ENCODE data around the gene ROR2. TPM values are rescaled to one million over a fixed set of nuclear protein-coding genes. Genes with fewer than 3 reads are reported as not detected.

Gene ROR2
- total RNA-seq, 4 donors from 2014 or later: 0.19 to 1.7 (median 0.38) TPM

DNA sequence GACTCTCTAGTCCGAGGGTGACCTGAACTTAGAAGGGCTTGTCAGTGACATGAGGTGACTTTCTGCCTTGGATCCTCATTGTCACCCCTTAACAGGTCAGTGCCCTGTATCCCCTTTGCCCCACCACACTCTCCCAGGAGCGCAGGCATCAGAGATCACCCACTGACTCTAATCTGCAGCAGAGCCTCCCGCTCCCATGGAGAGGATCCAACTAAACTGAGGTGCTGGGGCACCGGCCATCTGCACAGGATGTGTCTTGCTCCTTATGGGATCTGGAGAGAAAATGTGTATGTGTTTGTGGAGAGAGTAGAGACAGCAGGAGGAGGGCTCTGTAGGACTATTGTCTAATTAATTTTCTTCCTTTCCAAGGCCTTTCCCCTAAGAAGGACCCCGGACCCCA is 213.7 kb downstream of the ROR2 start:
- TF ChIP-seq, protein P1, sequence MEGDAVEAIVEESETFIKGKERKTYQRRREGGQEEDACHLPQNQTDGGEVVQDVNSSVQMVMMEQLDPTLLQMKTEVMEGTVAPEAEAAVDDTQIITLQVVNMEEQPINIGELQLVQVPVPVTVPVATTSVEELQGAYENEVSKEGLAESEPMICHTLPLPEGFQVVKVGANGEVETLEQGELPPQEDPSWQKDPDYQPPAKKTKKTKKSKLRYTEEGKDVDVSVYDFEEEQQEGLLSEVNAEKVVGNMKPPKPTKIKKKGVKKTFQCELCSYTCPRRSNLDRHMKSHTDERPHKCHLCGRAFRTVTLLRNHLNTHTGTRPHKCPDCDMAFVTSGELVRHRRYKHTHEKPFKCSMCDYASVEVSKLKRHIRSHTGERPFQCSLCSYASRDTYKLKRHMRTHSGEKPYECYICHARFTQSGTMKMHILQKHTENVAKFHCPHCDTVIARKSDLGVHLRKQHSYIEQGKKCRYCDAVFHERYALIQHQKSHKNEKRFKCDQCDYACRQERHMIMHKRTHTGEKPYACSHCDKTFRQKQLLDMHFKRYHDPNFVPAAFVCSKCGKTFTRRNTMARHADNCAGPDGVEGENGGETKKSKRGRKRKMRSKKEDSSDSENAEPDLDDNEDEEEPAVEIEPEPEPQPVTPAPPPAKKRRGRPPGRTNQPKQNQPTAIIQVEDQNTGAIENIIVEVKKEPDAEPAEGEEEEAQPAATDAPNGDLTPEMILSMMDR (IDR thresholded peaks at IDR 0.05; ENCODE audit: low read depth): no peak

DNA sequence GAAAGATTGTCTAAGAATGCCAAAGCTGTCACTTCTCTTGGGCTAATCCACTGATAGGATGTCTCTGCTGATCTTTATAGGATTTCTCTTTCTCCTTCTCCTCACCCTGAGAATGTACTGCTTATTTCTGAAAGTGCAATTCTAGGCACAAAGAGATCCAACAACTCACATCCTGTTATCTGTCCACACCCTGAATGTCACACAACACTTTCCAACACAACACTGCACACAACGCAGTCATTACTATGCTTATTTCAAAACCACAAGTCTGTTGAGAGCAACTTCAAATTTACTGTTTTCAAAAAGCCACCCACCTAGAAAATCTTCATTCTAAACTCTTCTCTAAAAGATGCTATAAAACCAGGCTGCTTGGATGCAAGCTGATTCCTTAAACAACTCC is 215.0 kb downstream of the ROR2 start:
- TF ChIP-seq, protein P1 (IDR thresholded peaks at IDR 0.05; ENCODE audit: low read depth): no peak

DNA sequence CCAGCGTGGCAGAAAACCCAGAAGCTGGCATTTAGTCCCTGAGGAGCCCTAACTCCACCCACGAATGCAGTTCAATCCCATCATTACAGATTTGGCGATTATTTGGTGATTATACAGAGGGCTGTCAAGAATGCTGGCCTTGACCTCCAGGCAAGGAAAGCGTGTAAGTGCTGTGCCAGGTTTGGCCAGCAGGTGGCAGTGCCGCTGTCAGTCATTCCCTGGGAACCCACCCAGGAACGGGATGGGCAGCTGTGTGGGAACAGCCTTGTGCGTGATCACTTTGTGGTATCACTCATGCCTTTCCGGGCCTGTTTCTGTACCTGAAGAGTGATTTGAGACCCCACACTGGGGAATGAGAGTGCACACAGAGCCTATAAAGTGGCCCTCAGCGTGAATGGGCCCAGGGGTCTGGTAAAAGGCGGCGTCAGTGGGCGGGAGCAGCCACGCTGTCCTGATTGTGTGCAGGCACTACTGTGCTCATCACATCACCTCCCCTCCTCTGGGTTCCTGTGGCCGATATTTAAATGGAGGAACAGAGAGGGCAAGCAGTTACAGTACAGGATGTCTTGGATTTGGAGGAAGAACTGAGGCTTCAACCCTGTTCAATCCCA is 215.6 kb downstream of the ROR2 start:
- TF ChIP-seq, protein P1 (IDR thresholded peaks at IDR 0.05; ENCODE audit: low read depth): no peak

DNA sequence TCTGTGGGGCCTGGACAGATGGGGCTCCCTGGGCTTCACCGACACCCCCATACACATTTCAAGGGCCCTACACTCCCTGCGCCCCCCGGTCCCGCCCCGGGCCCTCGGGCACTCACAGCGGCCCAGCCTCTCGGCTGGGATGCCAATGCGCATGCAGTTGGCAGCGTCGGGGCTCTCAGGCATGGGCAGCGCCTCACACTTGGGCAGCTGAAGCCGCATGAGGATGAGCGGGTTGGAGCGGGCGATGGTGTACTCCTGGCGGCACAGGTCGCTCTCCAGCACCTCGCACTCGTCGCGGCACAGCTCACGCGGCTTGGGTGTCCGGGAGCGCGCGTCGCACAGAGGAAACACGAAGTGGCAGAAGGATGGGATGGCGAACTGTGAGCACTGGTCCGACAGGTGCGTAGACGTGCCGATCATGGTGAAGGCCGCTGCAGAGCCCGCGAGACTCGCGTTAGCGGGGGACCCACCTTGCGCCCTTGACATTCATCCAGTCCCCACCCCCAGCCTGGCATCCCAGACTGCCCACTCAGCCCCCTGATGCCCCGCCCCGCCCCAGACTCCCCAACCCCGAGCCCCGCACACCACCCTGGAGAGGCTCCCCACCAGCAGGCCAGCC is 216.9 kb downstream of the ROR2 start:
- TF ChIP-seq, protein P1 (IDR thresholded peaks at IDR 0.05; ENCODE audit: low read depth): no peak

DNA sequence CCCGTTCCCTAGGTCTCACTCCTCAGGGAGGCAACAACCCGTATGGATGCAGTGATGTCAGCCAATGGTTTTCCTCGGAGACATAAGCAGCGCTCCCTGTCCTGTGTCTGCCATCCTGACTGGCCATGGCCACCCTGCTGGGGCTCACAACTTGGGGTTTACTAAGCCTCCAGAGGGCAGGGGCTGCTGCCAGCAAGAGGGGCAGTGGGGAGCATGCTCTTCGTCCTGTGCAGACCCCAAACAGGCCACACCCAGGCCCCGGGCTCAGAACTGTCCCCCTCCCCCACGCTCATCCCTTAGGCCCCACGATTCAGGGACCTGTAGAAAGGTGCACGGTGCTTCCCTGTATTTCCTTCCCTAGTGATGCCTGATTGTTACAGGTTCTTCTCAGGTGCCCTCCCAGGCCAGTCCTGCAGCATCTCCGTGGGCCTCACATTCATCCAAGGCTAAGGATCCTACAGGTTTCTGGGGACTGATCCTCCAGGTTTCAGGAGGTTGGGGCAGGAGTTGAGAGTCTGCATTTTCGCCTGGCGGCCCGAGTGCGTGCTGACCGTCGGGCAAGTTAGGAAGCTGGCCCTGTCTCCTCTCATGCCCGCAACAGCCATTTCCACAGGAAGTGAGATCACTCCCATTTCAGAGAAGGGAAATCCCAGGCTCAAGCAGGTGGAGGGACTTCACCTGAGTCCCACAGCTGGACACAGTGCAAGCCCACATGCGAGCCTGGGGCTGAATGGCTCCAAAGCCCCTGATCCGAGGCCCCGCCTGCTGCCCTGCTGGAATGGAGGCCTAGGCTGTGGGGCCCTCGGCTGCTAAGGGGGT is 217.6 kb downstream of the ROR2 start:
- TF ChIP-seq, protein P1 (IDR thresholded peaks at IDR 0.05; ENCODE audit: low read depth): no peak

DNA sequence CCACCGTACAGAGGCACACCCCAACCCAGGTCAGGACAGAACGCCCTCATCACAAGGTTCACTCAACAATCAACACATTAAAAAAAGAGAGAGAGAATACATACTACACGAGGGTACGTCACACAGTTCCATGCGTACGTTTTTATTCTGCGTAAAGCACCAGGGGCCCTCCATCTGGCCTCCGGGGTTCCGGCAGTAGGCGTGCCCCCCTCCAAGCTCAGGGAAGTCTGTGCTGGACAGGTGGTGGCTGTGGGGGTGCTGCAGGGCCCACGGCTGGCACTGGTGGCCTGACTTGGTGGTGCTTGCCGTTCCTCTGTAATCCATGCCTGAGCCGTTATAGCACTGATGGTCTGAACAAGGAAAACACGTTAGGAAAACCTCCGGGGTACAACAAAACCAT is 219.2 kb downstream of the ROR2 start:
- TF ChIP-seq, protein P1 (IDR thresholded peaks at IDR 0.05; ENCODE audit: low read depth): no peak

DNA sequence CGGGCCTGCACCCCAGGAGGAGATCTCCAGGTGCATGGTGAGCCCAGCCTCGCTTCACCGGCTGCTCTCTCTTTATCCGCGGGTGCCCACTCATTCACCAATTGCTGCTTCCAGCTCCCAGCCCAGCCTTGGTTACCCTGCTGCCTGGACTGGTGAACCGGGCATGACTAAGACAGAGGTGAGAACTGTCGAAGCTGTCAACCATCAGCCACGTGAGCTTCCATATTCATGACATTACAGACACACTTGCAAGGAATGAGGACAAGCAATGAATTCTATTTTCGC is 220.5 kb downstream of the ROR2 start:
- TF ChIP-seq, protein P1 (IDR thresholded peaks at IDR 0.05; ENCODE audit: low read depth): no peak
